ENCODE results near the gene TUFM.
"Not testable (repeated sequence)": the region's sequence is repeated elsewhere in the genome, so short reads cannot be mapped to it uniquely, and the experiment has no call there.

Gene TUFM

DNA sequence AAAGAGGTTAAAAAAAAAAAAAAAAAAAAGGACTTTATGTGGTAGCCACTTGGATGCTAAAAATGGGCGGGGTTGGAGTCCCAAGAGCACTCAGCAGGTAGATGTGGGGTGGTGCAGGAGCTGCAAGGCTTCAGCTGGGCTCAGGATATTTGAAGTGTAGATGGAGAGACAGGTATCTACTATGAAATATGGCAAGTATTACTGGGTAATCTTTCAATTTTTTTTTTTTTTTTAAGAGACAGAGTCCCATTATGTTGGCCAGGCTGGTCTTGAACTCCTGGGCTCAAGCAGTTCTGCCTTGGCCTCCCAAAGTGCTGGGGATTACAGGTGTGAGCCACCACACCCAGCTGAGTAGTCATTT, 7.6 kb downstream of the TUFM start:
- no peak for DNase-seq (ENCODE audit: low read depth)

DNA sequence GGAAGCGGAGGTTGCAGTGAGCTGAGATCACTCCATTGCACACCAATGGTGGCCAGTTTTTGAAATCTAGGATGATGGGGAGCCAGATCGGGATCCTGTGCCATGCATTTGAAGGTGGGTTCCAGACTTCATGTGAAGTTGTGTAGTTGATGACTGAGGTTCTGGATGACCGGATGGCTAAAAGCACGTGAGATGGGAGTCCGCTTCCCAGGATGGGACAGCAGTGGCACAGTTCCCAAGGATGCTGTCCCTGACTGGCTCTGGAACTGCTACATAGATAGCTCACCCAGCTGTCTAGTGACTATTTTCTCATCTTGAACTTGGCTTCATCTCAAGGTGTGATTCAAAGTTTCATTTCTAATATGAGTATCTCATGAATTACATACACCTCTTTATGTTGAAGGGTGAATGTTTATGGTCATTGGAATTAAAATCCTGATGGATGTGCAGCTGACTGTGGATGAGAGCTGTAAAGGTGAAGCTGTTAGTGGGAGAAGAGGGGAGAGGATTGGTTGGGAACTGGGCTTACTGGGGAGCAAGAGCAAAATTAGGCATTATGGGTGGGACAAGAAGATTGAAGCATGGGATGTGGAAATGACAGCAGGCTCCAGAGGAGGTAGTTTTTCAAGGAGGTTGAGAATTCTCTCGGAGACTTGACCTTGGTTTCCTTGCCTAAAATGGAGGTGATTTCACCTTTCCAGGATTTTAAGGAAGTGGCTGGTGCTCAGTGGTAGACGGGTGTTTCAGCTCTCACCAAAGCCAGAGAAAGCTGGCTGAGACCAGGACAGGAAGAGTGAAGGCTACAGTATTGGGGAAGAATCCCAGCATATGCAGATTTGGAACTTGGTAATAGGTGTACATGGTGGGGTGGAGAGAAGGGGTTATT, 8.2 kb downstream of the TUFM start:
- DNase-seq (ENCODE audit: low read depth): no peak

DNA sequence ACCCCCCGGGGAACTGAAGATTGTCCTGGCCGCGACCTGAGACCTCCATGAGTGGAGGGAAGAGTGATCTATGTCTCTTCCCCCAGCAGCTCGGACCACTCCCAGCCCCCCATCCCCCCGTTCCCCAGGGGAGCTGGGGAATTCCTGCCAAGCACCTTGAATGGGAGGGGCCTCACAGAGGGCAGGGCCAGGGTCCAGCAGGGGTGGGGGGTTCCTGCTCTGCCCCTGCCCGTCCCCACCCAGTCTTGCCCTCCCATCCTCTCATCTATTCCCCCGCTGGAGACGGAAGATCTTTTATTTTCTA, 9.4 kb downstream of the TUFM start:
- no peak for DNase-seq (ENCODE audit: low read depth)

DNA sequence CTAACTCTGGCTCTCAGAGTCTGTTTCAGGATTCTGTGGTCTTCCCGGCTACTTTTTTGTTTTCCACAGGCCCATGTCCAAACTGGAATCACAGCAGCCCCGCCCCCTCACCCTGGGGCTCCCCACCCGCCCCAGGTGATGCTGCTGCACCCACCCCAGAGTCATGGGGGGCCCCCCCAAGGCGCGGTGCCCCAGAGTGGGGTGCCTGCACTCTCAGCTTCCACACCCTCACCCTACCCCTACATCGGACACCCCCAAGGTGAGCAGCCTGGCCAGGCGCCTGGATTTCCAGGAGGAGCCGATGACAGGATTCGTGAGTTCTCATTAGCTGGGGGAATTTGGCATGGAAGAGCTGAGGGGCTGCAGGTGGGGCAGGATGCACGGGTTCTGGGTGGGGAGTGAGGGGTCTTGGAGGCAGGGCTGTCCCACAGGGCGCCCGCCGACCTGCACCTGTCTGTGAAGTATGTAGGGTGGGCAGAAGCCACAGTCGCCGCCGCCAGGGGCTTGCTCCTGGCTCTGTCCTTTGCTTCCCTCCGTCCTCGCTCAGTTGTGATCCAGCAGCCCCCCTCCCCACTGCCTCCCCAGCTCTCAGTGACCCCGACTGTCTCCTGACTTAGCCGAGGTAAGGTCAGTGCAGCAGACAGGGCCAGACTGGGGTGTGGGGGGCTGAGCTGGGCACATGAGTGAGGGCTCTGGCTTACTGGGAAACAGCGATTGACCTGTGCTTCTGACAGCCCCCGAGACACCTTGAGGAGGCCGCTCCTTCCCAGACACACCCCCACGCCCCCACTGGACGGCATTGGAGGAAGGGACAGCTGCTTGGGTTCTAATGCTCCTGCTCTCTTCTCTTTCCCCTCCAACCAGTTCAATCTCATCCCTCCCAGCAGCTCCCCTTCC, 10.0 kb downstream of the TUFM start:
- no peak for DNase-seq (ENCODE audit: low read depth)

DNA sequence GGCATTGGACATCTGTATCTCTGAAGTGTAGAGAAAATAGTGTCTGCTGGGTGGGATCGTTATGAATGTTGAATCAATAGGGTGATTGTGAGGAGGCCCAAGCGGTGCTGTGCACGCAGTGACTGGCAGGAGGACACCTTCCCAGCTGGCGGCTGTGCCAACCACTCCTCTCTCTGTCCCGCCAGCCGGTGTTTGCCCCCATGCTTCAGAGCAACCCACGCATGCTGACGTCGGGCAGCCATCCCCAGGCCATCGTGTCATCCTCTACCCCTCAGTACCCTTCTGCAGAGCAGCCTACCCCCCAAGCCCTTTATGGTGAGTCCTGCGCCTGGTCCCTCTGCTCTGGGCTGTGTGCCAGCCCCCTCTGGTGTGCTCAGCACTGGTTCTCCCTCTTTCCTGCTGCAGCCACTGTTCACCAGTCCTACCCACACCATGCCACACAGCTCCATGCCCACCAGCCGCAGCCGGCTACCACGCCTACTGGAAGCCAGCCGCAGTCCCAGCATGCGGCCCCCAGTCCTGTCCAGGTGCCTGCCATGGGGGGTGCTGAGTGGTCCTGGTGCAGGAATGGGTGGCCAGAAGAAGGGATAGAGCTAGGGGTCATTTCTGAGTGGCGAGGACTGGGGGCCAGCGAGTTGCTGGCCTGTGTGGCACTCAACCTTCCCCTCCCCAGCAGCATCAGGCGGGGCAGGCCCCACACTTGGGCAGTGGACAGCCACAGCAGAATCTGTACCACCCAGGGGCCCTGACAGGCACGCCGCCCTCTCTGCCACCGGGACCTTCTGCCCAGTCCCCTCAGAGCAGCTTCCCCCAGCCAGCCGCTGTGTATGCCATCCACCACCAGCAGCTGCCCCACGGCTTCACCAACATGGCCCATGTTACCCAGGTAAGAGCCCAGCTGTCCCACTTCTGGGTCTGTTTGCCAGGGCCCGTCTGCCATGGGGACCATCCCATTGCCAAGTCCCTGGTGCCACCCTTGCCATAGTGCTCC, 11.0 kb downstream of the TUFM start:
- no peak for DNase-seq (ENCODE audit: low read depth)

DNA sequence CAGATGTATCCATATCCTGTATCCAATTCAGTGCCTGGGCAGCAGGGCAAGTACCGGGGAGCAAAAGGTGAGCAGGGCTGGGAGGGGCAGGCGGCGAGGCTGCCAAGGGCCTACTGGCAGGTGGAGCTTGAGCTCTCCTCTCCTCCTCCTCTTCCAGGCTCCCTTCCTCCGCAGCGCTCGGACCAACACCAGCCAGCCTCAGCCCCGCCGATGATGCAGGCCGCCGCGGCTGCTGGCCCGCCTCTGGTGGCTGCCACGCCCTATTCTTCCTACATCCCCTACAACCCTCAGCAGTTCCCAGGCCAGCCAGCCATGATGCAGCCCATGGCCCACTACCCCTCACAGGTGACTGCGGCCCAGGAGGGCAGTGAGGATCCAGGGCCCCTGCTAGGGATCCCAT, 11.8 kb downstream of the TUFM start:
- no peak for DNase-seq (ENCODE audit: low read depth)

DNA sequence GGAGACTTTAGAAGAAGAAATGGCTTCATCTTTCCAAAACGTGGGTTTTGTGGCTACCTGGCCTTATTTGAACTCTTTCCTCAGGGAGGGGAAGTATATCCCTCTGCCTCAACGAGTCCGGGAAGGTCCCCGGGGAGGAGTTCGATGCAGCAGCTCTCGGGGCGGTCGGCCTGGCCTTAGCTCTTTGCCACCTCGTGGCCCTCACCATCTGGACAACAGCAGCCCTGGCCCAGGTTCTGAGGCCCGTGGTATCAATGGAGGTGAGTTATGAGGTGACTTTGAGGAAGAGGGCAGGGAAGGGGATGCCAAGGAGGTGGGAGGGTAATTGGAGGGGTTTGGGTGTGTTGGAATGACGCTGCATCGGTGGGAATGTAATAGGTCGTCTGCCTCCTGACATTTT, 15.6 kb downstream of the TUFM start:
- no peak for DNase-seq (ENCODE audit: low read depth)

DNA sequence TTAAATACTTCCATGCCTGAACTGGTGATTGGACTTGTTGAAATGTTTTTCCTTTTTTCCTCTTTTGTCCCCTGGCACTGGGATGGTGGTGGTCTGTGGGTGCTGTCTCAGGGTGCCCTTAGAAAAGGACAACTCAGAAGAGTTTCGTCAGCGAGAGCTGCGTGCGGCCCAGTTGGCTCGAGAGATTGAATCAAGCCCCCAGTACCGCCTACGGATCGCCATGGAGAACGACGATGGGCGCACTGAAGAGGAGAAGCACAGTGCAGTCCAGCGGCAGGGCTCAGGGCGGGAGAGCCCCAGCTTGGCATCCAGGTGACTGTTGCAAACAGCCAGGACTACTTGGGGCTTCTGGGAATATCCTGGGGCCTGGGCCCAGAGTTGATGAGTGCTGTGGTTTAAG, 16.4 kb downstream of the TUFM start:
- no peak for DNase-seq (ENCODE audit: low read depth)

DNA sequence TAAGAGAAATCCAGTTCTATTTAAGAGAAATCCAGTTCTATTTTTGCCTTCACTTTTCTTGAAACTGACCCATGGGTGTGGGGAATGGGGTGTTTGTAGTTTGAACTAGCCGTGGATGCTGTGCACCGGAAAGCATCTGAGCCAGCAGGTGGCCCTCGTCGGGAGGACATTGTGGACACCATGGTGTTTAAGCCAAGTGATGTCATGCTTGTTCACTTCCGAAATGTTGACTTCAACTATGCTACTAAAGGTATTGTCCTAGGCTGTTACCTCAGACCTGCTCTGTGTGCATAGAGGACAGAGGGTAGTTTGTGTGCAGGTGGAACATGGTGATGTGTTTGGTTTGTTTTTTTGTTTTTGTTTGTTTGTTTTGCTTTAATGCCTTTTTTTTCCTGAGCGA, 20.0 kb downstream of the TUFM start:
- no peak for DNase-seq (ENCODE audit: low read depth)

DNA sequence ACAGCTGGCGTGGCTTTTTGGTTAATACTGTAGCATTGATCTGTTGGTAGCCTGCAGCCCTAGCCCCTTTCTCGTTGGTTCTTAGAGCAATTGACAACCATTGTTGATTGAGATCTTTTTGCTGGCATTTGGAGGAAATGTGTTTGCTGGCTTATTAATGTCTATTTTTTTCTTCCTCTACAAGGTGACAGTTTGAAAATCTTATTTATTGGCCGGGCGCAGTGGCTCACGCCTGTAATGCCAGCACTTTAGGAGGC, 21.5 kb downstream of the TUFM start:
- DNase-seq (ENCODE audit: low read depth): no peak

DNA sequence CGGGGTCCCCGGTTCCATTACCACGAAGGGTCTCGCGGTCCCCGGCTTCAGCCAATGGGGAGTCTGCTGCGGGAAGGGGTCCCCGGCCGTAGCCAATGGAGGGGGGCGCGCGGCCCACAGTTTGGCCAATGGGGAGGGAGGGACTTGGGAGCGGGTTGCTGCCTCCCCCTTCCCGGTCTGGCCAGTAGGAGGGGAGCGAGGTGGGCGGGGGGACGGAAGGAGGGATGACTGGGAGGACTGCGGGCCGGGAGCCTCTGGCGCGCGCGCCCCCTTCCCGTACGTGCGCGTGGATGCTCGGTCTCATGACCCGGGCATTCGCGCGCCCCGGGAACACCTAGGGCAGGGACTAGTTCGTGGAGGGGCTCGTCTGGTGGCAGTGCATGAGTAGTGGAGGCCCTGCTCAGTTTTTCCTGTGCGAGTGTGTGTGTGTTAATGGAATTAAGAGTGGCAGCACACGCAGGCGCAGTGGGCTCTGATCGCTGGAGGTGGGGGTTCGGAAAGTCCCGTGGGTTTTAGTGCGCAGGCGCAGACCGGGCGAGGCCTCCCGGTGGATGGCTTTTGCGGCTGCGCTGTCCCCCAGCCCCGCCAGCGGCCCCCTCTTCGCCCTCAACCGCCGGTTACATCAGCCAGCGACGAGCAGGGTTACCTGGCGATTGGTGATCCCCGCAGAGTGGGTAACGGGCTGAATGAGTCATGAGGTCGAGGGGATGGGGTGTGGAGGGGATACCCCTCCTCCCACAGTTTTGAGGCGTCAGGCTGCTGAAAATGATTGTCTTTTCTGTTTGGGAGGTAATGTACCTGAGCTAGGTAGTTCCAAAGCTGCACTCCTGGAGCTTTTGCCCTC, 22.1 kb downstream of the TUFM start:
- DNase-seq (ENCODE audit: low read depth): peak; percentile 96

DNA sequence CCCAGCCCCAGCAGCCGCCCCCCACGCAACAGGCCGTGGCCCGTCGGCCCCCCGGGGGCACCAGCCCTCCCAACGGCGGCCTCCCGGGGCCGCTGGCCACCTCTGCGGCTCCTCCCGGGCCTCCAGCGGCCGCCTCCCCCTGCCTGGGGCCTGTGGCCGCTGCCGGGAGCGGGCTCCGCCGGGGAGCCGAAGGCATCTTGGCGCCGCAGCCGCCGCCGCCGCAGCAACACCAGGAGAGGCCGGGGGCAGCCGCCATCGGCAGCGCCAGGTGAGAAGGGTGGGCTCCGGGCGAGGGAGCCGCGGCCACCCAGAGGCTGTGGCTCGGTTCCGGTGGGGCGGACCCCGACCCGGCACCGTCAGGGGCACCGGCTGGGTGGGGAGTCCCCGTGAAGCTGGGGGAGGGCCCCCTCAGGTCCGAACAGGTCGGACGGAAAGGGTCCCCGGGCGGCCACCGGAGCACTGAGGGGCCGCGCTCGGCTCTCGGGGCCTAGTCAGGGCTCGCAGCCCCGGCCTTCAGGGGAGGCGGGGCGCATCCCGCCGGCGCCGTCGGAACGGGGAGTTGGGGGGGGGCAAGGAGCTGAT, 22.8 kb downstream of the TUFM start:
- no peak for DNase-seq (ENCODE audit: low read depth)

DNA sequence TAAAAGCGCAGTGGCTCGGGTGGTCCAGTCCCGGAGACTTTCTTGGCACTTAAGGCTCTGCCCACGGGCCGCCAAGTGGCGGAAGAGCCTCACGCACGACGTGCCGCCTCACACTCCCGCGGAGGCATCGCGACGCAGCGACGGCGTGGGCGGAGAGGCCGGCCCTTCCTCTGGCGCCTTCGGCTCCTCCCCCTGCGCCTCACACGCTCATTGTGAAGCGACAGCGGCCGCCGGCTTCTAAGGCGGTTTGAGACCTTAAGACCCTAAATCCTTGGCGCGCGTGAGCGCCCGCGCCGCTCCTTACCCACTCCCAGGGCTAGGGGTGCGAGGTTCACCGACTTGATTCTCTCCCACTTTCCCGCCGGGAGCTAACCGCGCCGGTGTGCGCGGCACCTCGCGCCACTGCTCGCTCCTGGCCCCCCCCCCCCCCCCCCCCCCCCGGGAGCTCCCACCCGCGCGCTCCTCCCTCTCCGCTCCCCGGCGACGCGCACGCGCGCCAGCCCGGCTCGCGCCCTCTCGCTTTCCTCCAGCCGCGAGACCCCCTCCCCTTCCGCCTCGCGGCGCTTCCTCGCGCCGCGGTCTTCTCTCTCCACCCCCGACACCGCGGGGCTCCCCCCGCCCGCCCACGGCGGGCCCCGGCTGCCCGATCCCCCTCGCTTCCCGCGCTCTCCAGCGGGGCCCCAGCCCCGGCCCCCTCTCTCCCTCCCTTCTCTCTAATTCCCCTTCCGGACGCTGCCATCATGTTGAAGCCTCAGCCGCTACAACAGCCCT, 23.4 kb downstream of the TUFM start, which contains the start of gene ATXN2L:
Gene ATXN2L (plus strand): TSS at position 480 of the 771 bp plus-strand sequence. CDS start 261 bp downstream, at position 741.
- DNase-seq (ENCODE audit: low read depth): peak; percentile 91

DNA sequence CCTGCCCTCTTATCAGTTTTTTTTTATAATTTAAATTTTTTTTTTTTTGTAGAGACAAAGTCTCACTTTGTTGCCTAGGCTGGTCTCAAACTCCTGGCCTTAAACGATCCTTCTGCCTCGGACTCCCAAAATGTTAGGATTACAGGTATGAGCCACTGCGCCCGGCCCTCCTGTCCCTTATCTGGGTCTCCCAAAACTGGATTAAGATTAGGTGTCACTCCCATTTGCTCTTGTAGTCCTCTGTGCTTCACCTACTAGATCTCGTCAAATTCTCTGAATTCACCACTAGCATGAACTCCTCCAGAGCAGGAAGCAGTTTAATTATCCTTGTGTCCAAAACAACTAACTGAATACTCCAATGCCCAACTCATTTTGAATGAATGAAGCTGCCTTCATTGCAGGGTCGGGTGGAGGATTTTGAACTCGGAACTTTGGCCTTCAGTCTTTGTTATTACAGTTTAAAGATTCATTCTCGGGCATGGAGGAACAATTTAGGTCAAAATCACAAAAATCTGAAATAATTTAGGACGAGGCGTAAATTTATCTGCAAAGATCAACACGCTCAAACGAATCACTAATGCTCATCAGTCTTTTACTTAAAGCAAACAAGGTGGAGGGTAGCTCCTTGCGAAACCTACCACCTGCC, 24.2 kb downstream of the TUFM start:
- DNase-seq (ENCODE audit: low read depth): no peak

DNA sequence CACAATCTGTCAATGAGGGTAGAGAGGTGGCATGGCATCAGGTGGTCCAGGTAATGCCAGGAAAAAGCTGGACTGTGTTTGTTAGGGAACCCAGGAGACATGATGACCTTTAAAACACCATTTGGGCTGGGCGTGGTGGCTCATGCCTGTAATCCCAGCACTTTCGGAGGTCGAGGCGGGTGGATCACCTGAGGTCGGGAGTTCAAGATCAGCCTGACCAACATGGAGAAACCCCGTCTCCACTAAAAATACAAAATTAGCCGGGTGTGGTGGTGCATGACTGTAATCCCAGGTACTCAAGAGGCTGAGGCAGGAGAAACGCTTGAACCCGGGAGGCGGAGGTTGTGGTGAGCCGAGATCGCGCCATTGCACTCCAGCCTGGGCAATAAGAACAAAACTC, 25.6 kb downstream of the TUFM start:
- not testable (repeated sequence) for DNase-seq (ENCODE audit: low read depth)

DNA sequence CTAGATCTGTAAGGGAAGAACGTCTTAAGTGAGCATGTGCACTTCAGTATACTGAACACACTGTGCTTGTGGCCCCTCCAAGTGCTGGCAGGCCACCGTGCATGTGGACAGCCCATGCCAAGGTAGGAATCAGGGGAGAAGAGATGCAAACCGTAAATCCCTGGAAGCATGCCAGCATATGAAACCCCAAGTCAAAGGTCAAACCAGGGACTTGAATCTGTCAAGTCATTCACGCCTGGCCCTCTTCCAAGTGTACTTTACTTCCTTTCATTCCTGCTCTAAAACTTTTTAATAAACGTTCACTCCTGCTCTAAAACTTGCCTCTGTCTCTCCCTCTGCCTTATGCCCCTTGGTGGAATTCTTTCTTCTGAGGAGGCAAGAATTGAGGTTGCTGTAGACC, 26.1 kb downstream of the TUFM start:
- DNase-seq (ENCODE audit: low read depth): no peak

DNA sequence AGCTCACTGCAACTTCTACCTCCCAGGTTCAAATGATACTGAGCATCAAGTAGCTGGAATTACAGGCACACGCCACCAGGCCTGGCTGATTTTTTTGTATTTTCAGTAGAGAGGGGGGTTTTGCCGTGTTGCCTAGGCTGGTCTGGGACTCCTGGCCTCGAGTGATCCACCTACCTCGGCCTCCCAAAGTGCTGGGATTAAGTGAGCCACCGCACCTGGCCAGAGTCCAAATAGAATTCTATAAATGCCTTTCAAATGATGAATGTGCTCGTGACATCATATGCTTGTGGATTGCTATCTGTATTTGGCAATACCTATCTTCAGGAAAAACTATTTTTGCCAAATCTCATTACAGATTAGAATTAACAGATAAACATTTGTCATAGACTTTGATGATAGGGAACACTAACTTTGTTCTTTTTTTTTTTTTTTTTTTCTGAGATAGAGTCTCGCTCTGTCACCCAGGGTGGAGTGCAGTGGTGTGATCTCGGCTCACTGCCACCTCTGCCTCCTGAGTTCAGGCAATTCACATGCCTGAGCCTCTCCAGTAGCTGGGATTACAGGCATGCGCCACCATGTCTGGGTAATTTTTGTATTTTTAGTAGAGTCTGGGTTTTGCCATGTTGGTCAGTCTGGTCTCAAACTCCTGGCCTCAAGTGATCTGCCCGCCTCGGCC, 38.6 kb downstream of the TUFM start:
- not testable (repeated sequence) for DNase-seq (ENCODE audit: low read depth)

DNA sequence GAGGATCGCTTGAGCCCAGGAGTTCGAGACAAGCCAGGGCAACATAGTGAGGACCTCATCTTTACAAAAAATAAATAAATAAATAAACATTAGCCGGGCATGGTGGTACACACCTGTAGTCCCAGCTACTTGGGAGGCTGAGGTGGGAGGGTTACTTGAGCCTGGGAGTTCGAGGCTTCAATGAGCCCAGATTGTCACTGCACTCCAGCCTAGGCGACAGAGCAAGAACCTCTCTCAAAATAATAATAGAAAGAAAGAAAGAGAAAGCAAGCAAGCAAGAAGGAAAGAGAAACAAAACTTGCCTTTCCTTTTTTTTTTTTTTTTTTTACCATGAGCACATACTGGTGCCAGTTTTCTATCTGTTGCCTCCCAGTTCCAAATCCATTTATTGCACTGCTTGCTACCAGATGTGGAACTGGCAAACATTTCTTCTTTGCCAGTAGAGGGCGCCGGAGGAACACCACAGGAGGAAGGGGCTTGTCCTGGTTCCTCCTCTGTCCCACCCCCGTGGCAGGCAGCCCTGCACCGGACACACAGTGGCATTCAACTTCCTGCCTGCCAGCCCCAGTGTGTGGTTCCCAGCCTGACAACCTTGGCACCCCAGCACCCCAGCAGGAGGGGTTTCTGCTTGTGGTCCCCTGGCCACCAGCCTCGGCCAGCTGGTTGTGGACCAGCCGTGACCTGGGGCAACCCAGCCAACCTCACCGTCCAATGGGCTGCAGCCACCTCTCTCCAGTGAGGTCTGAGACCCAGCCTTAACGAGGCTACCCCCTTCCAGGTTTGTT, 43.7 kb downstream of the TUFM start:
- peak; percentile 73 for DNase-seq (ENCODE audit: low read depth)

Measured in activated gamma-delta T cell treated with anti-CD3 and anti-CD28 coated beads, Interleukin-2, amount 50 U/mL, for 16 hours (primary cell).